Uterus (tissue), 4 donors: ENCODE data around the gene TSTD2. TPM values are rescaled to one million over a fixed set of nuclear protein-coding genes. Genes with fewer than 3 reads are reported as not detected.

Experiments used
- DNase-seq, 2 donors: peaks; one replicate each; pipeline ENCODE4 v3.0.0-alpha.2; 2019 to 2020
- H3K27ac ChIP-seq, 2 donors: fragments of 200-600 bp; sonication (generic); 1 replicate in 1 of 2; 2 replicates in 1 of 2; pipeline ENCODE4 v1.5.1; 2016 to 2018
- H3K27me3 ChIP-seq, 2 donors: fragments of 200-600 bp; sonication (generic); one replicate each; pipeline ENCODE4 v1.5.1; 2018 to 2019; ENCODE audit warnings: control low read depth in 1 of 2
- H3K36me3 ChIP-seq, 2 donors: fragments of 200-600 bp; sonication (generic); one replicate each; pipeline ENCODE4 v1.5.1; 2019; ENCODE audit warnings: control low read depth in 1 of 2
- H3K4me1 ChIP-seq, 2 donors: fragments of 200-600 bp; sonication (generic); one replicate each; pipeline ENCODE4 v1.5.1; 2018 to 2019; ENCODE audit warnings: control low read depth in 1 of 2
- H3K4me3 ChIP-seq, 2 donors: fragments of 200-600 bp; sonication (generic); 1 replicate in 1 of 2; 2 replicates in 1 of 2; pipeline ENCODE4 v1.5.1; 2018 to 2019; ENCODE audit warnings: mild to moderate bottlenecking in 1 of 2
- H3K9me3 ChIP-seq, 2 donors: fragments of 200-600 bp; sonication (generic); one replicate each; pipeline ENCODE4 v1.5.1; 2019; ENCODE audit warnings: control low read depth in 1 of 2
- CTCF ChIP-seq, 4 experiments: fragments of 200-600 bp in 2 of 4; fragments of 450-650 bp in 2 of 4; sonication (generic) in 2 of 4; IDR thresholded peaks; one replicate each; pipeline ENCODE4 v1.5.1; 2016 to 2019; ENCODE audit warnings: antibody characterized with exemption in 4 of 4, mild to moderate bottlenecking in 2 of 4, moderate library complexity in 1 of 4
- POLR2A ChIP-seq, 2 donors: fragments of 450-650 bp; IDR thresholded peaks; one replicate each; pipeline ENCODE4 v1.6.1; 2016; ENCODE audit warnings: antibody characterized with exemption in 2 of 2, mild to moderate bottlenecking in 1 of 2, moderate library complexity in 1 of 2
- intact Hi-C: fragments of 100-400 bp; cut with DNase I; formaldehyde crosslinking; loops from one replicate; pipeline ENCODE4 v1.15.1; 2023; ENCODE audit warnings: low total_unique reads
- total RNA-seq, 4 donors: library from RNA; depleted of rRNA in 3 of 4; stranded (reverse); fragments of >200 nt in 3 of 4; gene quantifications; one replicate each; pipeline versions ENCODE4 v1.1.0 to v1.2.4, GENCODE V29; 2014 to 2023
- donor health status: DM: yes; HTN: yes; CAD: no.

TSTD2 gene
- total RNA-seq, 4 donors from 2014 or later, result 9.0 to 35.8 (median 28.2) TPM

DNA sequence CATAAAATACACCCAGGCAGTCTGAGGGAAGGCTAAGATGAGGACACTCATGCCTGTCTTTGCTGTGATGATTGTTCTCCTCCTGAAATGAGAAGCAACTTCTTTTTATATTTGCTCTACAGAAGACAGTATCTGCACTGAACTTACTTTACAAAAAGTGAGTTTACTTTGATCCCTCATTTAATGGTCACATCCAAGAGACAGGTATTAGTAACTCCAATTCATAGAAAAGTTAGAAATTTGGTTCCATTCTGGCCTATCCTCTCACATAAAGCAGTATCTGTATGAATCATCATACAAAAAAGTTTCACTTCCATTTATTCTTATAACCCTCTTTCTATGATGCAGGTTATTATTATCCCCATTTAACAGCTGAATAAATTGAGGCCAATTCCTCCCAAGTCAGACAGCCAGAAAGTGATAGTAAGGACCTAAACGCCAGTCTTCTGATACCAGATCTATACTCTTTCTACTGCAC is 15.2 kb downstream of the TSTD2 start:
- H3K27me3 ChIP-seq, result no peaks in the 10 kb centered on the region
- DNase-seq, result no peak
- H3K9me3 ChIP-seq, result no peaks in the 10 kb centered on the region
- no peaks in the 10 kb centered on the region for H3K4me1 ChIP-seq
- TF ChIP-seq CTCF (IDR thresholded peaks at IDR 0.05), result no peak
- no peak for TF ChIP-seq POLR2A (IDR thresholded peaks at IDR 0.05)
- no peak overlapping the region for H3K27ac ChIP-seq
- H3K4me3 ChIP-seq, result no peak overlapping the region
- no peaks in the 10 kb centered on the region for H3K36me3 ChIP-seq
- intact Hi-C loops, result loop anchor here (5.0 kb wide), 1 partner anchor 151 kb away; no protein-coding TSS in a partner anchor

DNA sequence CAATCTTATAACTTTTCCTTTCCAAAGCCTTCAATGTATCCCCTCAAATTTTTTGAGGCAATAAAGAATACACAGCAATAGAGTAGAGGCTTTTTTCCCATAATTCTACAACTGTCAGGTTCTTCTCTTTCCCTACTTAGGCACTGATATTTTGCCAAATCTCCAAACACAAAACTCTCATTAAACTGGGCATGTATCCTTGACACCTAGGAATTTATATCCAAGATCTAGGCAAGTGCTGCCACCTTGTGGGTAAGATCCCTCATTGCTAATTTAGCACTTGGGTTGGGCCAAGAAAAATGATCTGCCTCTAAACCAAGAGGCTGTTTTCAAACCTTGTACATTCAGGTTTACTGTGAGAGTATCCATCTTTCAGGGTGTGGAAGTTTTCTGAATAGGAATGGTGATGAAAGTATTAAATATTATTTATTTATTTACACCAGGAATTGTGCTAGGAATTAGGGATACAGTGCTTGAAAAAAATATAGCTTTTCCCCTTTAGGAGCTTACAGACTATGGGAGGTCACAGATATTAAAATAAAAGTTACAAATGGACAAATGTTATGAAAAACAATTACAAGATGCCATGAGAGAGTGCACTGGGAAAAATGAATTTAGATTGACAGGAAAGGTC is 17.6 kb downstream of the TSTD2 start:
- Histone ChIP-seq H3K27me3 (no peaks in the 10 kb centered on the region), H3K36me3 (no peaks in the 10 kb centered on the region), H3K9me3 (no peaks in the 10 kb centered on the region), H3K4me3 (no peak overlapping the region), H3K27ac (no peak overlapping the region), H3K4me1 (no peaks in the 10 kb centered on the region)
- TF ChIP-seq POLR2A (IDR thresholded peaks at IDR 0.05) (no peak), CTCF (IDR thresholded peaks at IDR 0.05) (peak; percentile 75 to 94 (median 83))
- intact Hi-C loops, result loop anchor here (5.0 kb wide), 1 partner anchor 148 kb away; no protein-coding TSS in a partner anchor
- peak; percentile 49 to 78 for DNase-seq

DNA sequence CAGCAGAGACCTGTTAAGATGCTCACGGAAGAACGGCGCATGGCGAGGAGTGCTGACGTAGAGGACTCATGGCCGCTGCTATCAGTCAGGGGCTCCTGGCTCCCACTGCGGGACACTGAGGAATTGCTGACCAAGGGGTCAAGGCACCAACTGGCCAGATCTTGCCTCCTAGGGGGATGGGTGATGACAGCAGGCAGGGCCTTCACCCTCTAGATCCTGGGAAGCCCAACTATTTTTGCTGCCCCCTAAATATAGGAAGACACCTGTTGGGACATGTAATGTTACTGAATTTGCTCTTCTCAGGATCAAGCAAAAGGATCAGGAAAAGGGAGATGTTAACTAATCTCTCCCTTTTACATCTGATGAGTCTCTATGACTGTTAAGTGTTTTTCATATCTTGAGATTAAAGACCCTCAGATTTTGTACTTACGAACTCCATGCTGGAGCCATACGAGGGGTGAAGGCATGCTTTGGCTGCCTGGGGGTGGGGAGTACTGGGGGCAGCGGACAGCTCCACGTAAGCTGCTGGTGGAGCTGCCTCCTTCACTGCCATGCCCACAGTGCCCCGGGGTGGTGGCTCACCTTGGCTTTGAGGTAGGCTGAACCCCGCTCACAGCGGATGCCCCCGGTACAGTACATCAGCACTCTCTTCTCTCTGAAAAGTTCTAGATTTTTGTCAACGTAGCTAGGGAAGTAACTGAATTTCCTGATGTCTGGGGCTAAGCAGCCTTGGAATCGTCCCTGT is 28.1 kb downstream of the TSTD2 start:
- H3K27ac ChIP-seq, result no peak overlapping the region
- no peaks in the 10 kb centered on the region for H3K9me3 ChIP-seq
- intact Hi-C loops, result no loop called here
- no peak for DNase-seq
- no peaks in the 10 kb centered on the region for H3K36me3 ChIP-seq
- no peak overlapping the region for H3K4me3 ChIP-seq
- H3K4me1 ChIP-seq, result no peaks in the 10 kb centered on the region
- no peaks in the 10 kb centered on the region for H3K27me3 ChIP-seq
- no peak for TF ChIP-seq POLR2A (IDR thresholded peaks at IDR 0.05)
- TF ChIP-seq CTCF (IDR thresholded peaks at IDR 0.05), result no peak

DNA sequence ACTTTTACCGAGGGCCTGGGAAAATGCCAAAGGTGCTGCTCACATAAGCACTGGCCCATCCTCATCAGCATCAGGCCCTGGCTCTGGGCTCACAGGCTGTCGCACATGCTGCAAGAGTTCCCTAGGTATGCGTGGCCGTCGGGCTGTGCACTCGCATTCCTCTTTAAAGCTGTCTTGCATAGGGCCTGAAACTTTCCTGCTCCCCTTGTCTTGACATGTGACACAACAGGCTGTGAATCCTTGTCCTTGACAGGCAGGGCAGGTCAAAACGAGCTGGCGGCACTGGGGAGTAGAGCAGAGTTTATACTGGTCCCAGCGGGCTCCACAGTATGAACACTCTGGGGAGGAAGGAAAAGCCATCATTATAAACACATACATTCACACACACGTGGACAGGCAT is 30.7 kb downstream of the TSTD2 start:
- Histone ChIP-seq H3K27ac (no peak overlapping the region), H3K4me1 (no peaks in the 10 kb centered on the region), H3K36me3 (no peaks in the 10 kb centered on the region), H3K9me3 (no peaks in the 10 kb centered on the region), H3K4me3 (no peak overlapping the region), H3K27me3 (no peaks in the 10 kb centered on the region)
- TF ChIP-seq CTCF (IDR thresholded peaks at IDR 0.05) (no peak), POLR2A (IDR thresholded peaks at IDR 0.05) (no peak)
- no peak for DNase-seq
- intact Hi-C loops, result no loop called here
